GM19043 (cell line): Measurements from ENCODE around the gene KCNH6.

Experiments
- ATAC-seq: cut with Tn5 transposase; IDR thresholded peaks from one replicate; pipeline ENCODE4 v1.9.1; 2021; ENCODE audit warnings: low read depth; ENCODE audit not compliant: unreplicated experiment

Gene KCNH6, protein sequence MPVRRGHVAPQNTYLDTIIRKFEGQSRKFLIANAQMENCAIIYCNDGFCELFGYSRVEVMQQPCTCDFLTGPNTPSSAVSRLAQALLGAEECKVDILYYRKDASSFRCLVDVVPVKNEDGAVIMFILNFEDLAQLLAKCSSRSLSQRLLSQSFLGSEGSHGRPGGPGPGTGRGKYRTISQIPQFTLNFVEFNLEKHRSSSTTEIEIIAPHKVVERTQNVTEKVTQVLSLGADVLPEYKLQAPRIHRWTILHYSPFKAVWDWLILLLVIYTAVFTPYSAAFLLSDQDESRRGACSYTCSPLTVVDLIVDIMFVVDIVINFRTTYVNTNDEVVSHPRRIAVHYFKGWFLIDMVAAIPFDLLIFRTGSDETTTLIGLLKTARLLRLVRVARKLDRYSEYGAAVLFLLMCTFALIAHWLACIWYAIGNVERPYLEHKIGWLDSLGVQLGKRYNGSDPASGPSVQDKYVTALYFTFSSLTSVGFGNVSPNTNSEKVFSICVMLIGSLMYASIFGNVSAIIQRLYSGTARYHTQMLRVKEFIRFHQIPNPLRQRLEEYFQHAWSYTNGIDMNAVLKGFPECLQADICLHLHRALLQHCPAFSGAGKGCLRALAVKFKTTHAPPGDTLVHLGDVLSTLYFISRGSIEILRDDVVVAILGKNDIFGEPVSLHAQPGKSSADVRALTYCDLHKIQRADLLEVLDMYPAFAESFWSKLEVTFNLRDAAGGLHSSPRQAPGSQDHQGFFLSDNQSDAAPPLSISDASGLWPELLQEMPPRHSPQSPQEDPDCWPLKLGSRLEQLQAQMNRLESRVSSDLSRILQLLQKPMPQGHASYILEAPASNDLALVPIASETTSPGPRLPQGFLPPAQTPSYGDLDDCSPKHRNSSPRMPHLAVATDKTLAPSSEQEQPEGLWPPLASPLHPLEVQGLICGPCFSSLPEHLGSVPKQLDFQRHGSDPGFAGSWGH

GRCh38 chr17:63523253-63523855 lies at the start of gene KCNH6:
Gene KCNH6, plus strand, starts transcription at chr17:63523358. Its CDS starts 56 bp downstream, at chr17:63523414.
- no peak for ATAC-seq

GRCh38 chr17:63474174-63474573 lies 49.0 kb upstream of the KCNH6 start:
- ATAC-seq, result no peak

GRCh38 chr17:63474586-63475460 lies 48.3 kb upstream of the KCNH6 start:
- ATAC-seq, result no peak

GRCh38 chr17:63475491-63476412 lies 47.4 kb upstream of the KCNH6 start:
- no peak for ATAC-seq

- no peak for ATAC-seq
Observed at GRCh38 chr17:63476459-63476853, 46.7 kb upstream of the KCNH6 start.

DNA sequence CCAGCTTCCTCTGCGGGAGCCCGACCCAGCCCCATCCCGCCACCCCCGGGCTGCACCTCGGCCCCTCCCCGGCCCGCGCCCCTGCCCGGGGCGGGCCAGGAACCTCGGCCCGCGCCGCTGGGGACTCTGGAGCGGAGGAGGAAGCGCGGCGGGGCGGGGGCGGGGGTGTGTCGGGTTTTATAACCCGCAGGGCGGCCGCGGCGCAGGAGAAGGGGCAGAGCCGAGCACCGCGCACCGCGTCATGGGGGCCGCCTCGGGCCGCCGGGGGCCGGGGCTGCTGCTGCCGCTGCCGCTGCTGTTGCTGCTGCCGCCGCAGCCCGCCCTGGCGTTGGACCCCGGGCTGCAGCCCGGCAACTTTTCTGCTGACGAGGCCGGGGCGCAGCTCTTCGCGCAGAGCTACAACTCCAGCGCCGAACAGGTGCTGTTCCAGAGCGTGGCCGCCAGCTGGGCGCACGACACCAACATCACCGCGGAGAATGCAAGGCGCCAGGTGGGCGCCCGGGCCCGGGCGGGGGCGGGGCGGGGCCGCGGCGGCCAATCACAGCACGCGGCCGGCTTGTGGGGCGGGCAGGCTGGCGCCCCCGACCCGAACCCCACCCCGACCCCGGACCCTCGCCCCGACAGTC lies 46.2 kb upstream of the KCNH6 start, which contains the start of gene ACE:
TSS of gene ACE (plus strand) at position 208 of the 626 bp plus-strand sequence. CDS start at position 242, 34 bp downstream.
- no peak for ATAC-seq

GRCh38 chr17:63477480-63478440 lies 45.4 kb upstream of the KCNH6 start:
- no peak for ATAC-seq

- ATAC-seq, result no peak
Observed at GRCh38 chr17:63478814-63479494, 44.2 kb upstream of the KCNH6 start.

- ATAC-seq, result no peak
Observed at GRCh38 chr17:63479495-63480184, 43.5 kb upstream of the KCNH6 start.

DNA sequence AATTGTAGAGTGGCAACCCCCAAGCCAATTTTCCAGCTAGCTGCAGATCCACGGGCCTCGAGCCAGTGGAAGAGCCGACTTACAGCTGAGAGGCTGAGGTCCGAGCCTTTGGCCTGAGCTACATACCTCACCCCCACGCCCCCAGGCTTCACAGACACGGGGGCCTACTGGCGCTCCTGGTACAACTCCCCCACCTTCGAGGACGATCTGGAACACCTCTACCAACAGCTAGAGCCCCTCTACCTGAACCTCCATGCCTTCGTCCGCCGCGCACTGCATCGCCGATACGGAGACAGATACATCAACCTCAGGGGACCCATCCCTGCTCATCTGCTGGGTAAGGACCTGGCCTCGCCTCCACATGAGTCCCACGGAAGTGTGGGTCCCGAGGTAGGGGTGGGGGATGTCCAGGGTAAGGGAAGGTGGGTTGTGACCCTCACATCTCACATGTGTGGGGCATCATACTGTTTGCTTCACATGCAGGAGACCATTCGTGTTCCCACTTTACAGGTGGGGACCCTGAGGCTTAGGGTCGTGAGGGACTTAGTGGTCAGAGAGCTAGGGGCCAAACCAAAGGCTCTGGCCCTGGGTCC lies 42.9 kb upstream of the KCNH6 start:
- no peak for ATAC-seq

DNA sequence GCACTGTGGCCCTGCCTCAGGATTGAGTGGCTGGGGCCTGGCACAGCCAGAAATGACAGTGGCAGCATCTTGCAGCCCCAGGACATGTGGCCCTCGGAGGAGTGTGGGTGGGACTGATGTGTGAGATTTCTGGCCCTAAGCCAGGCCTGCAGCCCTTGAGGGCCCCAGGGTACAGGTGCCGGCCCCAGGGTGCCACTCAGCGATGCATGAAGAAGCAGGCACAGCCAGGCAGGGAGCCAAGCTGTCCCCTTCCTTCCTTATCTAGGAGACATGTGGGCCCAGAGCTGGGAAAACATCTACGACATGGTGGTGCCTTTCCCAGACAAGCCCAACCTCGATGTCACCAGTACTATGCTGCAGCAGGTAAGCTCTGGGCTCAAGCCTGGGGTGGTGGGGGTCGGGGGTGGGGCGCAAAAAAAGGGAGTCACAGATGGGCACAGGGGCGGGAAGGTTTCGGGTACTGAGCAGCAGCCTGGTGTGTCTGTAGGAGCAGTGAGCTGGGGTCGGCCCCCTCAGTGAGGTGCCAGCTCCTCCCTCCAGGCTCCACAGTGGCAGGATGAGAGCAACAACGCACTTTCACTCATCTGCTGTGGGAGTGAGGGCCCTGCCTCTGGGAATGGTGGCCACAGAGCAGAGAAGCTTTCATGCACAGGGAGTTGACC lies 42.2 kb upstream of the KCNH6 start:
- ATAC-seq, result no peak

GRCh38 chr17:63481488-63481870 lies 41.7 kb upstream of the KCNH6 start:
- ATAC-seq, result no peak

GRCh38 chr17:63482509-63482908 lies 40.6 kb upstream of the KCNH6 start:
- ATAC-seq, result no peak

DNA sequence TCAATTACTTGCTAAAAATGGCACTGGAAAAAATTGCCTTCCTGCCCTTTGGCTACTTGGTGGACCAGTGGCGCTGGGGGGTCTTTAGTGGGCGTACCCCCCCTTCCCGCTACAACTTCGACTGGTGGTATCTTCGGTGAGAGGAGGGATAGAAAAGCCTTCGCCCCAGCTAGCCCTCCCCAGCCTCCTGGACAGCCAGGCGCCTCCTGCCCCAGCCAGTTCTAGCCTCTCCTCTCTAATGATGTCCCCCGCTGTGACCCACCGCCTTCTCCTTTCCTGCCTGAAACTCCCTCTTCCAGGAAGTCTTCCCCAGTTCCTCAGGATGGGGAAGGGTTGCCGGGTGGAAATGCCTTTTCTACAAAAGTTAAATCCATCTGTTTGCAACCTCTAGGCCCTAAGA lies 40.1 kb upstream of the KCNH6 start:
- ATAC-seq, result no peak
